HepG2 (cell line): ENCODE measurements around the gene WDR93. TPM values are rescaled to one million over a fixed set of nuclear protein-coding genes. Genes with fewer than 3 reads are reported as not detected.

ENCODE experiments used
- CEBPG ChIP-seq: IDR thresholded peaks from 2 replicates; pipeline ENCODE4 v1.6.1; 2016
- EHMT2 ChIP-seq: fragments of 200-600 bp; sonication (generic); IDR thresholded peaks from 2 replicates; pipeline ENCODE4 v1.7.0; 2017; ENCODE audit warnings: antibody characterized with exemption, low read depth, low read length, borderline replicate concordance
- HIC2 ChIP-seq: sonication (generic); formaldehyde crosslinking; IDR thresholded peaks from 2 replicates; pipeline ENCODE4 v1.9.0; 2022; ENCODE audit warnings: low read depth, missing genetic modification reagents
- NFIC ChIP-seq: IDR thresholded peaks from 2 replicates; pipeline ENCODE4 v1.6.1; 2012; ENCODE audit warnings: mild to moderate bottlenecking, low read length, inconsistent platforms
- NR2F6 ChIP-seq, 2 experiments: IDR thresholded peaks; 2 replicates each; pipeline ENCODE4 v1.6.1; 2016; ENCODE audit warnings: antibody characterized with exemption in 1 of 2, mild to moderate bottlenecking in 1 of 2
- PHB2 ChIP-seq: fragments of 450-650 bp; IDR thresholded peaks from 2 replicates; pipeline ENCODE4 v1.6.1; 2018; ENCODE audit not compliant: partially characterized antibody
- ZBED4 ChIP-seq: sonication (generic); formaldehyde crosslinking; IDR thresholded peaks from 2 replicates; pipeline ENCODE4 v1.4.0; 2020; ENCODE audit warnings: missing genetic modification reagents, borderline replicate concordance
- ZBTB14 ChIP-seq: sonication (generic); formaldehyde crosslinking; IDR thresholded peaks from 2 replicates; pipeline ENCODE4 v1.4.0; 2020; ENCODE audit warnings: missing genetic modification reagents
- ZMYM2 ChIP-seq: sonication (generic); formaldehyde crosslinking; IDR thresholded peaks from 2 replicates; pipeline ENCODE4 v1.8.0; 2022; ENCODE audit warnings: mild to moderate bottlenecking, missing genetic modification reagents
- ZNF251 ChIP-seq: sonication (generic); formaldehyde crosslinking; IDR thresholded peaks from 2 replicates; pipeline ENCODE4 v1.9.0; 2021; ENCODE audit warnings: mild to moderate bottlenecking, missing genetic modification reagents
- ZNF549 ChIP-seq: sonication (generic); formaldehyde crosslinking; IDR thresholded peaks from 2 replicates; pipeline ENCODE4 v1.5.0; 2020; ENCODE audit warnings: missing genetic modification reagents
- ZNF776 ChIP-seq: sonication (generic); formaldehyde crosslinking; IDR thresholded peaks from 2 replicates; pipeline ENCODE4 v1.4.0; 2020; ENCODE audit warnings: mild to moderate bottlenecking, missing genetic modification reagents
- ZSCAN30 ChIP-seq: sonication (generic); formaldehyde crosslinking; IDR thresholded peaks from 2 replicates; pipeline ENCODE4 v1.5.0; 2020; ENCODE audit warnings: mild to moderate bottlenecking, missing genetic modification reagents
- polyA plus RNA-seq, 8 experiments: library from polyadenylated mRNA; depleted of rRNA in 3 of 8; stranded (reverse) in 7 of 8; unstranded in 1 of 8; fragments of >200 nt; fragmentation: Illumina TruSeq in 4 of 8; extraction: Trizol in 4 of 8; gene quantifications; 2 replicates each; pipeline versions ENCODE4 v1.2.1 to v1.2.3, GENCODE V29; 2011 to 2016; ENCODE audit warnings: low read depth in 4 of 8, missing spikeins in 1 of 8, mixed read lengths in 1 of 8; ENCODE audit not compliant: insufficient read depth in 1 of 8
- total RNA-seq, 5 experiments: library from RNA; depleted of rRNA; stranded (reverse); fragments of >200 nt; fragmentation: Illumina TruSeq; extraction: Trizol; gene quantifications; 2 replicates each; pipeline ENCODE4 v1.2.3, GENCODE V29; 2016; ENCODE audit warnings: low read depth in 1 of 5

The WDR93 gene
- total and polyA plus RNA-seq, 2 of the 13 experiments (the other 11 are each of a cell fraction or from before 2014, with no cell fraction given), result 0.07 TPM; not detected in 1

GRCh38 chr15:89750560-89751542 lies 60.2 kb downstream of the WDR93 start, which contains the start of gene MESP1 (continued):
- TF ChIP-seq CEBPG (CRISPR knock-in tag) (no peak), ZBTB14 (CRISPR knock-in tag) (no peak), NFIC (no peak), ZNF776 (no peak), ZNF251 (no peak), HIC2 (no peak), NR2F6 (IDR thresholded peaks at IDR 0.05) (no peak), NR2F6 (CRISPR knock-in tag; IDR thresholded peaks at IDR 0.05) (peak; percentile 29; the same call in 1 of the 2 replicates), PHB2 (no peak), ZSCAN30 (CRISPR knock-in tag) (no peak), ZBED4 (CRISPR knock-in tag) (no peak), ZMYM2 (no peak), EHMT2 (no peak), ZNF549 (CRISPR knock-in tag) (no peak)
